ENCODE data around the gene EMILIN3. TPM values are rescaled to one million over a fixed set of nuclear protein-coding genes. Genes with fewer than 3 reads are reported as not detected.

Gene EMILIN3
- total RNA-seq, 1 experiment from 2014 or later = not detected

DNA sequence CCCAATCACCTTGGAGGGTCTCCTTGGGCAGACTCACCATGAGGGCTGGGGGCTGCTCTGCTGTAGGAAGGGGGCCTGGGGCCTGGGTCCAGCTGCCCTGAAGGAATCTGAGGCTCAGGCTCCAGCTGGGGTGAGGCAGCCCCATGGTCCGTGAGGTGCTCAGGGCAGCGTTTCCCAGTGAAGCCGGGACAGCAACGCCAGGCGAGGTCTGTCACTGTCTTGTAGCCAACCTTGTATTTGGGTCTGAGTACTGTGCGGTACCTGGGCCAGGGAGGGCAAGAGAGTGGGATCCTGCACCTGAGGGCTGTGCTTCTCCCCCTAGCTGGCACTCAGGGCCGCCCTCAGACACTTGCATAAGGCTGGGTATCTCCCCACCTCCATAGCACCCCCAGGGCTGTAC, 3.0 kb downstream of the EMILIN3 start (continued):
- TF ChIP-seq, protein P1, sequence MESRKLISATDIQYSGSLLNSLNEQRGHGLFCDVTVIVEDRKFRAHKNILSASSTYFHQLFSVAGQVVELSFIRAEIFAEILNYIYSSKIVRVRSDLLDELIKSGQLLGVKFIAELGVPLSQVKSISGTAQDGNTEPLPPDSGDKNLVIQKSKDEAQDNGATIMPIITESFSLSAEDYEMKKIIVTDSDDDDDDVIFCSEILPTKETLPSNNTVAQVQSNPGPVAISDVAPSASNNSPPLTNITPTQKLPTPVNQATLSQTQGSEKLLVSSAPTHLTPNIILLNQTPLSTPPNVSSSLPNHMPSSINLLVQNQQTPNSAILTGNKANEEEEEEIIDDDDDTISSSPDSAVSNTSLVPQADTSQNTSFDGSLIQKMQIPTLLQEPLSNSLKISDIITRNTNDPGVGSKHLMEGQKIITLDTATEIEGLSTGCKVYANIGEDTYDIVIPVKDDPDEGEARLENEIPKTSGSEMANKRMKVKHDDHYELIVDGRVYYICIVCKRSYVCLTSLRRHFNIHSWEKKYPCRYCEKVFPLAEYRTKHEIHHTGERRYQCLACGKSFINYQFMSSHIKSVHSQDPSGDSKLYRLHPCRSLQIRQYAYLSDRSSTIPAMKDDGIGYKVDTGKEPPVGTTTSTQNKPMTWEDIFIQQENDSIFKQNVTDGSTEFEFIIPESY (IDR thresholded peaks at IDR 0.05; ENCODE audit: extremely low read depth, insufficient replicate concordance, low read length) = no peak
- TF ChIP-seq FOSL1 (IDR thresholded peaks at IDR 0.05; ENCODE audit: low read depth) = no peak
- no peak for TF ChIP-seq YY1 (IDR thresholded peaks at IDR 0.05; ENCODE audit: extremely low read depth, insufficient replicate concordance, low read depth, low read length)
- no peak for TF ChIP-seq SP1 (IDR thresholded peaks at IDR 0.05; ENCODE audit: low read depth)

DNA sequence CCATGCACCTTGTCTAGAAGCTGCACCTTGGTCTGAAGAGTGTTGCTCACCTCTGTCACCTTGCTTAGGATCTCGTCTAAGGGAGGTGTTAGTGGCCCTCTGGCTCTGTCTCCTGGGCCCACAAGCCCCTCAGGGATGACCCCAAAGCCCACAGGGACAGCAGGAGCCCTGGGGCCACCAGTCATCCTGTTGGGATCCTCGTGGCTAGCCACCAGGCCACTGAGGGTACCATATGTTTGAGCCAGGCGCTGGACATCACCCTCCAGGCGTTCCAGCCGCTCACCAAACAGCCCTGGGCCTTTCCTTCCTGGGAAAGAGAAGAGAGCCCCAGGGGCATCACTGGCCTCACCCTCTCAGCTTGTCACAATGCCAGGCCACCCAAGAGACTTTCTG, 3.9 kb downstream of the EMILIN3 start:
- Histone ChIP-seq H3K4me1 (ENCODE audit: control insufficient read depth in 1 of 2, insufficient read depth in 2 of 2, low read length in 2 of 2) (no peaks in the 10 kb centered on the region), H3K9me3 (ENCODE audit: control insufficient read depth in 1 of 2, insufficient read depth in 1 of 2, low read depth in 1 of 2, low read length in 2 of 2) (no peaks in the 10 kb centered on the region), H3K9me2 (ENCODE audit: insufficient read depth) (no peaks in the 10 kb centered on the region), H2AFZ (ENCODE audit: low read depth, low read length, poor library complexity, severe bottlenecking) (no peak overlapping the region), H3K36me3 (ENCODE audit: control insufficient read depth in 1 of 2, insufficient read depth in 2 of 2, low read length in 2 of 2) (no peaks in the 10 kb centered on the region), H3K4me3 (replicated peaks in 1 of 2; ENCODE audit: low read depth in 1 of 2, low read length in 2 of 2) (no peak overlapping the region), H3K9ac (ENCODE audit: low read length) (no peak overlapping the region), H3K27ac (ENCODE audit: low read depth, low read length) (no peak overlapping the region), H3K79me2 (ENCODE audit: insufficient read depth, low read length) (no peaks in the 10 kb centered on the region), H4K20me1 (ENCODE audit: insufficient read depth) (no peaks in the 10 kb centered on the region), H3K4me2 (ENCODE audit: low read length) (no peak overlapping the region), H3K27me3 (ENCODE audit: insufficient read depth, low read length) (no peaks in the 10 kb centered on the region)
- intact Hi-C loops (cut with micrococcal nuclease) = no loop called here
- no peak for ATAC-seq
- ChIA-PET CTCF (no interaction called here), POLR2A (no interaction called here), RAD21 (ENCODE audit: low non-redundant PET in 1 of 2, low total read pairs in 2 of 2, uncharacterized antibody in 2 of 2, unreplicated experiment in 2 of 2) (no interaction called here)
- BruUV-seq (replicated peaks) = no TSS peak
- DNase-seq (ENCODE audit: low read depth, low spot score) = no peak
- TF ChIP-seq SP1 (IDR thresholded peaks at IDR 0.05; ENCODE audit: low read depth) = no peak
- TF ChIP-seq YY1 (IDR thresholded peaks at IDR 0.05; ENCODE audit: extremely low read depth, insufficient replicate concordance, low read depth, low read length) = no peak
- no peak for TF ChIP-seq SRF (IDR thresholded peaks at IDR 0.05; ENCODE audit: low read depth)
